ENCODE results near the gene MRPL10. TPM values are rescaled to one million over a fixed set of nuclear protein-coding genes. Genes with fewer than 3 reads are reported as not detected.

Gene MRPL10
- total RNA-seq, 1 donor from 2014 or later = 49.4 TPM

DNA sequence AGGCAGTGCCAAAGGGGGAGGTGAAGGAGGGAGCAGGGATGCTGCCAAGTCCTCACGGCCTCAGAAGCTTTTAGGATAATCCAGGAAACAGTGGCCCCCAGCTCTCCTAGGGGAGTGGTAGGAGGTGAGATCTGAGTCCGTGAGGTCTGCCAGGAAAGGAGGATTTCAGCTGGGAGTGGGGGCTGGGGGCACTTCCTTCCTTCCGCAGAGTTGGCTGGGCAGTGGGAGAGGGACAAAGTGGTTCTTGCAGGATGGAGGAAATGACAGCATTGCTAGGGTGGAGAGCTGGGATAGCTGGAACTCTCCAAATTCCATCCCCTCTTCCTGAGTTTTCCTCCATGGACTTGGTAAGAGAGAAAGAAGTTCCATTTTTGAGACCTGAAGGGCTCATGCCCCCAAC, 24.4 kb upstream of the MRPL10 start:
- Mint-ChIP-seq H3K4me3 (no peak overlapping the region), H3K27ac (no peak overlapping the region), H3K36me3 (no peaks in the 10 kb centered on the region), H3K9me3 (no peaks in the 10 kb centered on the region), H3K4me1 (ENCODE audit: unreplicated experiment) (peaks cover 5% of the 10 kb centered on the region), H3K27me3 (peaks cover 85% of the 10 kb centered on the region)
- no peak for DNase-seq (ENCODE audit: extremely low spot score, unreplicated experiment)
- TF ChIP-seq, protein P1, sequence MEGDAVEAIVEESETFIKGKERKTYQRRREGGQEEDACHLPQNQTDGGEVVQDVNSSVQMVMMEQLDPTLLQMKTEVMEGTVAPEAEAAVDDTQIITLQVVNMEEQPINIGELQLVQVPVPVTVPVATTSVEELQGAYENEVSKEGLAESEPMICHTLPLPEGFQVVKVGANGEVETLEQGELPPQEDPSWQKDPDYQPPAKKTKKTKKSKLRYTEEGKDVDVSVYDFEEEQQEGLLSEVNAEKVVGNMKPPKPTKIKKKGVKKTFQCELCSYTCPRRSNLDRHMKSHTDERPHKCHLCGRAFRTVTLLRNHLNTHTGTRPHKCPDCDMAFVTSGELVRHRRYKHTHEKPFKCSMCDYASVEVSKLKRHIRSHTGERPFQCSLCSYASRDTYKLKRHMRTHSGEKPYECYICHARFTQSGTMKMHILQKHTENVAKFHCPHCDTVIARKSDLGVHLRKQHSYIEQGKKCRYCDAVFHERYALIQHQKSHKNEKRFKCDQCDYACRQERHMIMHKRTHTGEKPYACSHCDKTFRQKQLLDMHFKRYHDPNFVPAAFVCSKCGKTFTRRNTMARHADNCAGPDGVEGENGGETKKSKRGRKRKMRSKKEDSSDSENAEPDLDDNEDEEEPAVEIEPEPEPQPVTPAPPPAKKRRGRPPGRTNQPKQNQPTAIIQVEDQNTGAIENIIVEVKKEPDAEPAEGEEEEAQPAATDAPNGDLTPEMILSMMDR (conservative IDR thresholded peaks at IDR 0.05) = no peak

DNA sequence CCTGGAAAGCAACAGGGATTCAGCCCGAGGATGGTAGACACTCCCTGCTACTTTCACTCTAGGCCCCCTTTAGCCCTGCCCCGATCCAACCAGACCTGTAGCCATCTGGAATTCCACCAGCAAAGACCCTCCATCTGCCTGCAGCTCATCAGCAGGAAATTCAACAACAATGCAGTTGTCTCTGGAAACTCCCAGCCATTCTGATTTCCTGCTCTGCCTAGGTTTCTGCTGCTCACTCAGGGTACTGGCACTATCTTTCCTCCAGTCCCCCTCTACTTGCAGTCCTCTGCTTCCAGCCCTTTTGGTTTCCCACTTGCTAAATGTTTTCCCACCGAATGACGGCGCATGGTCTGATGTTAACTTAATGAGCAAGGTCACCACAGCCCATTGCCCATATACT, 22.3 kb upstream of the MRPL10 start:
- Mint-ChIP-seq H3K36me3 (no peaks in the 10 kb centered on the region), H3K27ac (no peak overlapping the region), H3K4me3 (no peak overlapping the region), H3K4me1 (ENCODE audit: unreplicated experiment) (peaks cover 9% of the 10 kb centered on the region), H3K9me3 (no peaks in the 10 kb centered on the region), H3K27me3 (peaks cover 88% of the 10 kb centered on the region)
- TF ChIP-seq, protein P1 (conservative IDR thresholded peaks at IDR 0.05) = no peak
- DNase-seq (ENCODE audit: extremely low spot score, unreplicated experiment) = no peak

DNA sequence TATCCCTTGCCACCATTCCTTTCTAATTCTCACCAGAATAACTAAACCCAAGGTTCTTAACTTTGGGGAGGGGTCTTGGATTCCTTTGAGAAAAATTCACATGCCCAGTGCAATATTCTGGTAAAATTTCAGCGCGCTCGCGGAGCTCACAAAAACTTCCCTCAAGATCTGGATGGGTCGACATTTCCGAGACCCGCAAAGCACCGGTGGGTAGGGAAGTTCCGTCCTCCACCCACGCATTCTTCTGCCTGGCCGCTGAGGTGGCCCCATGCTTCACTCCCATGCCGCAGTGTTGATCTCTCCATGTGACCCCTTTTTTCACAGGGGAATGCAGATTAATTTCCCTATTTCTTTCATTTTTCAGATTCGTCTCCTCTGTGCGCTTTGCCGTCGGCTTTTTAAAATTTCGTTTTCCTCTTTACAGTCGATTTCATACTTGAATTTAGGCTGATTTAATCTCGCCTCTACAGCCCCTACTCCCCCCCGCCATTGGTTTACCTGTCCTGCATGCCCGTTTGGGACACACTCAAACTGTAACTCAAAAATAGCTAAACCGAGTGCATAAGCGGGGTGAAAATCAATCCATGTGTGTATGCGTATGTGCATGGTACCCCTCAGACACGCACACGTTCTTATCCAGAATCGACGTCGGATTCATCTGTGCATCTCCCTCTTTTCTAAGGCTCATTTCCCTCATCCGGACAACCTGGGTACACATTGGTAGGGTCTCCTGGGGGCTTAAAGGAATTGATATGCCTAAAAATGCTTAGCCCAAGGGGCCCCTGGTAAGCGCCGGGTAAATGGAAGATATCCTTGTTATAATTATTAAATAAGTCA, 21.0 kb upstream of the MRPL10 start:
- no peak overlapping the region for H3K27ac Mint-ChIP-seq
- H3K4me3 Mint-ChIP-seq = peak overlapping the region; percentile 64
- TF ChIP-seq, protein P1 (conservative IDR thresholded peaks at IDR 0.05) = no peak
- no peaks in the 10 kb centered on the region for H3K36me3 Mint-ChIP-seq
- peaks cover 90% of the 10 kb centered on the region for H3K27me3 Mint-ChIP-seq
- DNase-seq (ENCODE audit: extremely low spot score, unreplicated experiment) = no peak
- no peaks in the 10 kb centered on the region for H3K9me3 Mint-ChIP-seq
- peaks cover 9% of the 10 kb centered on the region for H3K4me1 Mint-ChIP-seq (ENCODE audit: unreplicated experiment)

DNA sequence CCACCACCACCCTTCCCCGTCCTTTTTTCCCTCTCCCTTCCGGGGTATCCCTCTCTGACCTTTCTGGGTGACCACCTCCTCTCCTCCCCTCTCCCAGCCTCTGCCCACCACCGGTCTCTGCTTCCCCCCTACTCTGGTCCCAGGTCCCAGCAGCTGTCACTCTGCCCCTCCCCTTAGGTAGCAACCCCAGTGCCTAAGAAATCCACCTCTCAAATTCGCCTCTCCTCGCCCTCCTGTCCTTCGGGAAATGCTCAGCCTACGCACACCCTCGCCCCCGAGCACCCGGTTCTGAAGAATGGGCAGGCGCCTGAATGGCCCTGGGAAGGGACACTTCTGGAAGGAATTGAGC, 20.4 kb upstream of the MRPL10 start:
- TF ChIP-seq, protein P1 (conservative IDR thresholded peaks at IDR 0.05) = no peak
- Mint-ChIP-seq H3K4me1 (ENCODE audit: unreplicated experiment) (peaks cover 9% of the 10 kb centered on the region), H3K9me3 (no peaks in the 10 kb centered on the region), H3K36me3 (no peaks in the 10 kb centered on the region), H3K4me3 (peak overlapping the region; percentile 64), H3K27ac (no peak overlapping the region), H3K27me3 (peaks cover 90% of the 10 kb centered on the region)
- no peak for DNase-seq (ENCODE audit: extremely low spot score, unreplicated experiment)

DNA sequence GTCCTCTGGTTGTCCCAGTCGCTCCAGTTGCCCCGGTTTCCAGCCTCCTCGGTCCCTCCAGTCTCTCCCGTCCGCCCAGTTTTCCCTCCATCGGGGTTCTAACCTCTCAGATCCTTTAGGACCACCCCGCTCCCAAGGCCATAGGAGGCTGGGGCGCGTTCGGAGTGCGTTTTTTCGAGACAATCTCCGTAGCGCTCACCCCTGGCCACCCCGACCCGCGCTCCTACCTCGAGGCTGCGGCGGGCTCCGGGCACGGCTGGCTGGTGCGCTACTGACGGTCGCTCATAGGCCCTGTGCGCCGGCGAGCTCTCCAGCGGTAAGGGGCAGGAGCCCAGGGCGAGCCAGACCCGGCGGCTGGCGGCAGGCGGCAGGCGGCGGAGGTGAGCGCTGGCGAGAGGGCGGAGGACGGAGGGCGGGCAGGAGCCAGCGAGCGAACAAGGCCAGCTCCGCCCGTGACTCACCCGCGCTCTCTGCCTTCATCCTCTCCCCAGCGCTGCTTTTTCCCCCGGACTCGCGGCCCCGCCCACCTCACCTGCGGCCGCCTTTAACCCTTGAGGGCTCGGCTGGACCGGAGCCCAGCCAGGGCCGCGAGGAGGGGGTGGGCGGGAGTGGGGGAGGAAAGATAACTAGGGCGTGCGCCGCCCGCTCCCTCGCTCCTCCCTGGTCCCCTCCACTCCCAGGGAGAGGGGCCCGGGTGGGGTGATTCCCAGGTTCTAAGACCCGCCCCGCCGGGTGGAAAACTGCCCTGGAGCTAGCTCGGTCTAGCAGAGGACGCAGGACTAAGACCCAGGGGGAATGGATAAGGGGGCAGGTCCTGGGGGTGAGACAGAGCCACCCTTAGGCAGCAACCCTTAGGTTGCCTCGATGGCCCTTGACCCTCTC, 19.6 kb upstream of the MRPL10 start, which contains the start of gene SP6:
Gene SP6 (minus strand): TSS at position 472 of the 882 bp plus-strand sequence. CDS start 2,734 bp downstream, outside the sequence.
- H3K4me1 Mint-ChIP-seq (ENCODE audit: unreplicated experiment) = peaks cover 9% of the 10 kb centered on the region
- DNase-seq (ENCODE audit: extremely low spot score, unreplicated experiment) = no peak
- peaks cover 90% of the 10 kb centered on the region for H3K27me3 Mint-ChIP-seq
- H3K27ac Mint-ChIP-seq = peak within 1 kb of the TSS; percentile 64
- no peaks in the 10 kb centered on the region for H3K36me3 Mint-ChIP-seq
- peak within 1 kb of the TSS; percentile 91 for H3K4me3 Mint-ChIP-seq
- TF ChIP-seq, protein P1 (conservative IDR thresholded peaks at IDR 0.05) = peak; percentile 46
- H3K9me3 Mint-ChIP-seq = no peaks in the 10 kb centered on the region

All from type B pancreatic cell (in vitro differentiated cells).